Adrenal gland (tissue), 12 donors: ENCODE data around the gene HPSE2. TPM values are rescaled to one million over a fixed set of nuclear protein-coding genes. Genes with fewer than 3 reads are reported as not detected.
A peak's percentile ranks its signal among the peaks of the same experiment; 100 is the strongest.

ENCODE experiments used
- DNase-seq, 7 donors: peaks; one replicate each; pipeline ENCODE4 v3.0.0-alpha.2; 2019 to 2020
- H3K27ac ChIP-seq, 5 donors: fragments of 200-600 bp; sonication (generic) in 4 of 5; 1 replicate in 3 of 5; 2 replicates in 2 of 5; pipeline versions ENCODE4 v1.5.1 to v1.8.0; 2016 to 2020; ENCODE audit warnings: mild to moderate bottlenecking in 1 of 5
- H3K27me3 ChIP-seq: fragments of 200-600 bp; 2 replicates; pipeline ENCODE4 v1.8.0; 2021
- H3K36me3 ChIP-seq, 2 donors: fragments of 200-600 bp; replicated peaks in 1 of 2; 1 replicate in 1 of 2; 2 replicates in 1 of 2; pipeline versions ENCODE4 v1.5.1 to v1.8.0; 2018 to 2022
- H3K4me1 ChIP-seq, 2 donors: fragments of 200-600 bp; replicated peaks in 1 of 2; 1 replicate in 1 of 2; 2 replicates in 1 of 2; pipeline versions ENCODE4 v1.5.1 to v1.8.0; 2018 to 2021
- H3K4me3 ChIP-seq, 4 donors: fragments of 200-600 bp; sonication (generic) in 3 of 4; one replicate each; pipeline ENCODE4 v1.5.1; 2016 to 2018
- H3K9me3 ChIP-seq, 3 donors: fragments of 200-600 bp; sonication (generic) in 1 of 3; replicated peaks in 1 of 3; 1 replicate in 2 of 3; 2 replicates in 1 of 3; pipeline versions ENCODE4 v1.5.1 to v1.8.0; 2016 to 2021
- CTCF ChIP-seq, 6 experiments: fragments of 450-650 bp in 4 of 6; fragments of 200-600 bp in 2 of 6; sonication (generic) in 1 of 6; IDR thresholded peaks; 1 replicate in 5 of 6; 2 replicates in 1 of 6; pipeline versions ENCODE4 v1.5.1 to v1.8.0; 2016 to 2021; ENCODE audit warnings: antibody characterized with exemption in 6 of 6, mild to moderate bottlenecking in 2 of 6, moderate library complexity in 1 of 6
- POLR2A ChIP-seq, 2 donors: fragments of 450-650 bp; IDR thresholded peaks; one replicate each; pipeline ENCODE4 v1.6.1; 2017; ENCODE audit warnings: antibody characterized with exemption in 2 of 2, mild to moderate bottlenecking in 2 of 2, moderate library complexity in 1 of 2
- WGBS, 4 donors: extraction: QIAGEN DNeasy Blood & Tissue Kit in 2 of 4; methylation state at CpG; one replicate each; pipeline versions ENCODE4 v1.1.5 to v1.1.7; 2013 to 2017; 5-methylcytosine and 5-hydroxymethylcytosine counted together
- intact Hi-C, 2 donors: fragments of 100-400 bp; cut with DNase I; formaldehyde crosslinking; loops; one replicate each; pipeline versions ENCODE4 v1.14.1 to v1.15.0; 2022 to 2023
- polyA plus RNA-seq, 3 donors: library from polyadenylated mRNA; stranded (reverse); fragments of 200-250 nt in 2 of 3; fragments of 350-450 nt in 1 of 3; fragmentation: Illumina TruSeq in 1 of 3; extraction: RNeasy Lipid Tissue Mini Kit (QIAGEN cat#74804) in 1 of 3; gene quantifications; one replicate each; pipeline ENCODE4 v1.2.3, GENCODE V29; 2013 to 2014
- total RNA-seq, 9 donors: library from RNA; depleted of rRNA in 4 of 9; stranded (reverse); fragments of >200 nt in 4 of 9; fragments of 120-200 nt in 1 of 9; fragmentation: NEBNext Ultra II Directional in 1 of 9; extraction: Animal tissue kit (Norgen Biotek cat#: 25700) in 1 of 9; gene quantifications; one replicate each; pipeline versions ENCODE4 v1.1.0 to v1.2.4, GENCODE V29; 2013 to 2023
- donor health status: healthy with polysubstance abuse.
- donor health status: Bipolar disorder and iron deficiency.
- donor health status: DM: yes; HTN: yes; CAD: no.
- donor health status: DM: no; HTN: no; CAD: no.
- donor health status: DM: no; HTN: no; CAD: no.
- donor health status: DM: yes; HTN: yes; CAD: no.

Gene HPSE2
- total and polyA plus RNA-seq, 12 donors, result under 0.01 to 0.16 (median 0.10) TPM; not detected in 9

GRCh38 chr10:99172128-99172738 is 63.4 kb downstream of the HPSE2 start:
- no peaks in the 10 kb centered on the region for H3K9me3 ChIP-seq
- H3K27me3 ChIP-seq, result peaks cover 4% of the 10 kb centered on the region
- H3K27ac ChIP-seq, result no peak overlapping the region
- H3K4me3 ChIP-seq, result no peak overlapping the region
- 20 to 33% (median 26%) methylated on average over 5 of the region's 5 CpGs for WGBS, 4 donors
- no peaks in the 10 kb centered on the region for H3K4me1 ChIP-seq
- intact Hi-C loops, result loop anchor here in 1 of 2 donors (10.0 kb wide), 1 partner anchor 707 kb away; no protein-coding TSS in a partner anchor
- DNase-seq, result peak; percentile 25 to 75 (median 33)
- TF ChIP-seq CTCF (IDR thresholded peaks at IDR 0.05) (peak; percentile 12 to 53 (median 41)), POLR2A (IDR thresholded peaks at IDR 0.05) (no peak)
- no peaks in the 10 kb centered on the region for H3K36me3 ChIP-seq

- H3K36me3 ChIP-seq, result no peaks in the 10 kb centered on the region
- intact Hi-C loops, result loop anchor here in 1 of 2 donors (10.0 kb wide), 1 partner anchor 705 kb away; no protein-coding TSS in a partner anchor
- no peaks in the 10 kb centered on the region for H3K27me3 ChIP-seq
- TF ChIP-seq CTCF (IDR thresholded peaks at IDR 0.05), result no peak
- TF ChIP-seq POLR2A (IDR thresholded peaks at IDR 0.05), result no peak
- no peaks in the 10 kb centered on the region for H3K4me1 ChIP-seq
- WGBS, 4 donors, result 41 to 51% (median 45%) methylated on average over 2 of the region's 2 CpGs
- H3K9me3 ChIP-seq, result no peaks in the 10 kb centered on the region
- no peak for DNase-seq
- H3K4me3 ChIP-seq, result no peak overlapping the region
- H3K27ac ChIP-seq, result no peak overlapping the region
Measured at GRCh38 chr10:99170116-99170675, 65.5 kb downstream of the HPSE2 start.

GRCh38 chr10:99161165-99161564 is 74.5 kb downstream of the HPSE2 start:
- H3K9me3 ChIP-seq, result no peaks in the 10 kb centered on the region
- no peak for TF ChIP-seq CTCF (IDR thresholded peaks at IDR 0.05)
- no peak for TF ChIP-seq POLR2A (IDR thresholded peaks at IDR 0.05)
- no peak overlapping the region for H3K27ac ChIP-seq
- 70 to 83% (median 76%) methylated on average over 4 of the region's 4 CpGs for WGBS, 4 donors
- no peak for DNase-seq
- H3K27me3 ChIP-seq, result no peaks in the 10 kb centered on the region
- no peak overlapping the region for H3K4me3 ChIP-seq
- intact Hi-C loops, result no loop called here
- H3K4me1 ChIP-seq, result no peaks in the 10 kb centered on the region
- no peaks in the 10 kb centered on the region for H3K36me3 ChIP-seq

- no peaks in the 10 kb centered on the region for H3K9me3 ChIP-seq
- no peaks in the 10 kb centered on the region for H3K36me3 ChIP-seq
- H3K27me3 ChIP-seq, result no peaks in the 10 kb centered on the region
- no peak overlapping the region for H3K4me3 ChIP-seq
- no peak for DNase-seq
- WGBS, 4 donors, result 43 to 51% (median 47%) methylated on average over 2 of the region's 2 CpGs
- no peak overlapping the region for H3K27ac ChIP-seq
- H3K4me1 ChIP-seq, result no peaks in the 10 kb centered on the region
- no peak for TF ChIP-seq CTCF (IDR thresholded peaks at IDR 0.05)
- TF ChIP-seq POLR2A (IDR thresholded peaks at IDR 0.05), result no peak
- intact Hi-C loops, result no loop called here
Measured at GRCh38 chr10:99143651-99144050, 92.0 kb downstream of the HPSE2 start.
